GM18498 (cell line): ENCODE measurements around the gene MRPL16.
"Not testable (repeated sequence)": the region's sequence is repeated elsewhere in the genome, so short reads cannot be mapped to it uniquely, and the experiment has no call there.

Experiments used
- ATAC-seq: cut with Tn5 transposase; IDR thresholded peaks from one replicate; pipeline ENCODE4 v1.9.1; 2021; ENCODE audit warnings: mild to moderate bottlenecking, moderate library complexity; ENCODE audit not compliant: unreplicated experiment

The MRPL16 gene

DNA sequence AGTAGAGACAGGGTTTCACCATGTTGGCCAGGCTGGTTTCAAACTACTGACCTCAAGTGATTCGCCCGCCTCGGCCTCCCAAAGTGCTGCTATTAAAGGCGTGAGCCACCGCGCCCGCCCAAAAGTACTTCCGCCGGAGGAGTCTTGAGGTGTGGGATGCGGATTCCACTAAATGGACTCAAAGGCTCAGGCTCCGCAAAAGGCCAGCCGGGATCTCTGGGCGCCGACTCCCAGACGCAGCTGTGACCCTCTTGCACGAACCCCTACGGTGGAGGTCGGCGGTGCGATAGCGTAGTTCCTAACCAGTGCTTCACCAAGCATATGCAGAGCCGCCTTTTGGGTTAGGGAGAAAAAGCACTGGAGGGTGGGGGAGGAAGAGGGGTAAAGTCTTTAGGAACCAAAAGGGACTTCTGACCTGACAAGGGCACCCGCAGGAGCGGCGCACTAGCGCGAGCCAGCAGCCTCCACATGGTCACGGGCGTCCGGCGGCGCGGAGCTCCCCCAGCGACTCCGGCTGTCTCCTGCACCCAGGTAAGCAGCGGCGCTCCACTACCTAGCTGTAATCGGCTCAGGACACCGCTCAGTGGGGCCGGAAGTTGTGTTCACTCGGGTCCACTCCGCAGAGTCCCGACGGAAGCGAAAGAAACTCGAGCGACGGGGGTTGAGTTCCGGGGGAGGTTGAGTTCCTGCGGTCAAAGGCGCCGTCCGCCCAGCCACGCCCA lies at the start of gene MRPL16:
MRPL16 (minus strand) TSS at position 590 of the 722 bp plus-strand sequence; CDS start at position 470, 120 bp downstream.
- peak; percentile 99 for ATAC-seq

DNA sequence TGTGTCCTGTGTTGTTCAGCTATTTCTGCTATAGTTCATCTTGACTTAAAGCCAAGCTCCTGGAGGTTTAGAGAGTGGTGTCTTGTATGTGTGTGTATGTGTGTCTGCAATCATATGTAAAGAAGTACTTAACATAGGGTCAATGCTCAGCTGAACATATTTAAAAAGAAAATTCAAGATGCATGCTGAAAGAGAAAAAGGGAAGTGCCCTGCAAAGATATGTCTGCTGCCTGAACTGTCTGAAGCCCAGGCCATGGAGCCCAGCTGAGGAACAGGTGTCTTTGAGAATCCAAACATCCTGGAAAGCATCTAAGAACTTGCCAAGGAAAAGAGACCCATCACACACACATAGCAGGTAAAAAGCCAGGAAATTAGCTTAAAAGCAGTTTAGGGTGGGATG lies 49.1 kb upstream of the MRPL16 start:
- ATAC-seq = no peak

DNA sequence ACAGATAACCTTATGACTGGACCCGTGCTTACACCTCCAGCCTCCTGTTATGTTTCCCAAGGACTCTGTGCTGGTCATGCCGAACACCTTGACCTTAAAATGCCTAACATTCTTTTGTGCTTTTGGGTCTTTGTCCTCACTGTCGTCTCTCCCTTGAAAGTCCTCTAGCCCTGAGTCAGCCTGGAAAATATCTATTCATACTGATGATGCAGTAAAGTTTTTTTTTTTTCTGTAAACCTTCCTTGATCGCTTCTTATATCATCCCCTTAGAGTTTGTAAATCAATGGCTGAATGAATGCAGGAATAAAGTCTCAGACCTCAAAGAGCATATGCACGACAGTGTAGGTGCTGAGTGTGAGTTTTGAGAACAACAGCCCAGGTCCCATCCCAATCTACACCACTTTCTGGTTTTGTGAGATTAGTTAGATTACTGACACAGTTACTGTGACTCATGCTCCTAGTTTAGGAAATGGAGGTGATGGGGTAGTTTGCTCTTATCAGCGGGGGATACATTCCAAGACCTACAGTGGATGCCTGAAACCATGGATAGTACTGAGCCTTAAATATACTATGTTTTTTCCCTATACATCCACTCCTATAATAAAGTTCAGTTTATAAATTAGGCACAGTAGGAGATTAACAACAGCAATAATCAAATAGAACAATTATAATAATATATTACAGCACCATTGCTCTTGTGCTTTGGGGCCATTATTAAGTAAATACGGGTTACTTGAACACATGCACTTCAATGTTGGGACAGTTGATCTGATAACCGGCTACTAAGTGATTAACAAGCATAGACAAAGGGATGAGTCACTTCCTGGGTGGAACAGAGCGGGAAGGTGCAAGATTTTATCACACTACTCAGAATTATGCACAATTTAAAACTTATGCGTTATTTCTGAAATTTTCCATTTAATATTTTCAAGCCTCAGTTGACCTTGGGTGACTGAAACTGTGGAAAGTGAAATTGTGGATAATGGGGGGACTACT lies 47.2 kb upstream of the MRPL16 start:
- ATAC-seq = no peak

DNA sequence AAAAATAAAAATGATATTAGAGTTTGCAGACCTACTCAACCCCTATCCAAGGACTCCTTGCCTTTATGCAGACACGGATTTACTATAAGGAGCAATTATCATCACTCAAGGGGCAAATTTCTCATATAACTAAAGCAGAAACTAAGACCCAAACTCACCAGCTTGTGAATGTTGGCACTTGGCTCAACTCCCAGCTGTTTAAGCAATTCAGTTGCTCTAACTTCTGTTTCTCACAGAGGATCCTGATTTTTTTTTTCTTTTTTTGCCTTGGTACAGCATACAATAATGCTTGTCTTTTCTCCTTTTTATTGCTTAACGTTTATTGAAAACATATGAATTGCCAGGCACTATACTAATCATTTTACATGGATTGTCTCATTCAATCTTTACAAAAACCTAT lies 44.3 kb upstream of the MRPL16 start:
- no peak for ATAC-seq

DNA sequence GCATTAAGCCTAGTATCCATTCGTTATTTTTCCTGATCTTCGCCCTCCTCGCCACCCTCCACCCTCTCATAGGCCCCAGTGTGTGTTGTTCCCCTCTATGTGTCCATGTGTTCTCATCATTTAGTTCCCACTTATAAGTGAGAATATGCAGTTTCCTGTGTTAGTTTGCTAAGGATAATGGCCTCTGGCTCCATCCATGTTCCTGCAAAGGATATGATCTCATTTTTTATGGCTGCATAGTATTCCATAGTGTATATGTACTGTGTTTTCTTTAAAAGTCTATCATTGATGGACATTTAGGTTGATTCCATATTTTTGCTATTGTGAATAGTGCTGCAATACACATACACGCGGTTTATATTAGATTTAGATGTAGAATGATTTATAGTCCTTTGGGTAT lies 40.8 kb upstream of the MRPL16 start:
- ATAC-seq = not testable (repeated sequence)

DNA sequence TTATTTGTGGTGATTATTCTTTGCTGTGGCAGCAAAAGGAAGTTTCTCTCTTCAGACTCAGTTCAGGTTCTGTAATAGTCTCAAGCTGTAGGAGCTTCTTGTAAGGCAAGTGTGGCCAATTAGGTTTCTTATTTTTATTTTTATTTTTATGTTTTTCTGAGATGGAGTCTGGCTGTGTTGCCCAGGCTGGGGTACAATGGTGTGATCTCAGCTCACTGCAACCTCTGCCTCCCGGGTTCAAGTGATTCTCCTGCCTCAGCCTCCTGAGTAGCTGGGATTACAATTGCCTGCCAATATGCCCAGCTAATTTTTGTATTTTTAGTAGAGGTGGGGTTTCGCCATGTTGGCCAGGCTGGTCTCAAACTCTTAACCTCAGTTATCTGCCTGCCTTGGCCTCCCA lies 39.0 kb upstream of the MRPL16 start:
- not testable (repeated sequence) for ATAC-seq

DNA sequence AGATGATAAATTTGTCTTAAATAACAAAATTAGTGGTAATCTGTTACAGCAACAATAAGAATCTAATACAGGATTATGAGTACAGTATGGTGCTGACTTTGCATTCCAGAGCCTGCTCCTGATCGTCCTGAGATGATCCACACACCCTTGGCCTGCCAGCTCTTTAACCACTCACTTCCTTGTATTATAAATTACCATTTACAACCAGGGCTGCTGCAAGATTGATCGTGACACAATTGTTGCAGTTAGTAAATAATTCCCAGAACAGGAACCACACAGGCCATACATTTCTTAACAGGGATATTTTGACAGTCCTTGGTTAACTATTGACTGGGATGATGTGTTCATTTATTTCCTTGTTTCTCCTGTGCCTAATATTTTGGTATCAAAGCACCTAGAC lies 38.6 kb upstream of the MRPL16 start:
- no peak for ATAC-seq

DNA sequence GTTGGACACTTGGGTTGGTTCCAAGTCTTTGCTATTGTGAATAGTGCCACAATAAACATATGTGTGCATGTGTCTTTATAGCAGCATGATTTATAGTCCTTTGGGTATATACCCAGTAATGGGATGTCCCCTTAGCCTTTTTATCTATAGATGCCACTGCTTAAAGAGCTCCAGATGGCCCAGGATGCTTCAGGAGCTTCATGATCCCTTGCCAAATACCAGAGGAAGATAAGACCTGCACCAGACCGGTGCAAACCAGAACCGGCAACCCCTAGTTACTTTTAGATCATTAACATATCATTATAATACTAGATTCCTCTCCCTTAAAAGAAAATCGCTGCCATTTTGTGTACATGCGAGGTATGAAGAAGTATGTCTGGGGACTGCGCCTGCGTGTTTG lies 37.9 kb upstream of the MRPL16 start:
- not testable (repeated sequence) for ATAC-seq

DNA sequence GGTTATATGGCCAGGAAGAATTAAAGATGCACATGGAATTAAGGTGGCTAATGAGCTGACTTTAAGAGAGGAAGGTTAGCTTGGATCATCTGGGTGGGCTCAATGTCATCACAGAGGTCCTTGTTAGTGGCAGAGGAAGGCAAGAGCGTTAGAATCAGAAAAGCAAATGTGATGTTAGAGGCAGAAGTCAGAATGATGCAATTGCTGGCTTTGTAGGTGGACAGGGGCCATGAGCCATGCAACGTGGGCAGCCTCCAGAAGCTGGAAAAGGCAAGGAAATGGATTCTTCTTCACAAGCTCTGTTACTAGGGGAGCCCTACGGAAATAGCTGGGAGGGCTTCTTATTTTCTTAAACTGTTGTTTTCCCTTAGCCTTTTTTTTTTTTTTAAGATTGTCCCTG lies 37.0 kb upstream of the MRPL16 start:
- ATAC-seq = no peak

DNA sequence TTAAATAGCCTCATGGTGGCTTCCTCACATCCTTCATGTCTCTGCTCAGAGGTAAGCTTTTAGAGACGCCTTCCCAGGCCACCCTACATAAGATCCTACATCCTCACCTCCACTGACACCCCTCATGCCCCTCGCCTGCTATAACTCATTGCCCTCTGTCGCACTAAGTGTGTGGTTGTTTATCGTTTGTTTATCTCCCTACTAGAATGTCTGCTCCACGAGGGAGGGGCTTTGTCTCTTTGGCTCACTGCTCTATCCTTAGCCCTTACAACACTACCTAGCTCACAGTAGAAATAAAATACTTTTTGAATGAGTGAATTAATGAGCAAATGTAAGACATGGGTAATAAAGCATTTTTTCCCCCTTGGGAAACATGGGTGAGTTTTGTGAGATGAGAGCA lies 36.0 kb upstream of the MRPL16 start:
- no peak for ATAC-seq

DNA sequence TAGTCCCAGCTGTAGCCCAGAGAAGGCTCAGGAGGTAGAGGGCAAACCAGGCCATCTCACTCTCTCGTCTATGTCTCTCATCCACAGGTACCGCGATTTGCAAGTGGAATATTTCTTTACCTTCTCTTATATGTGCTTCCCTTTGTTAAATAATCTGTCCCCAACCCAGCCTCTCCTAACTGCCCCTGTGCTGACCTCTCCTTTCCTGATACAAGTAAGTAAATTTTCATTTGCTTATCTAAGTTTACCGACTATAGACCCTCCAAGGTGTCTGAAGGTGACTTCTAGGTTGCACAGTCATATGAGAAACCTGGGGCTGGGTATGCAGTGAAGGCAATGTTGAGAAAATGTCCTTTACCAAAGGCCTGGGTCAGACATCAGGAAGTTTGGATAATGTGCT lies 34.8 kb upstream of the MRPL16 start, which contains the start of gene CBLIF:
CBLIF (minus strand) TSS at position 101 of the 400 bp plus-strand sequence; CDS start at position 55, 46 bp downstream.
- ATAC-seq = no peak

DNA sequence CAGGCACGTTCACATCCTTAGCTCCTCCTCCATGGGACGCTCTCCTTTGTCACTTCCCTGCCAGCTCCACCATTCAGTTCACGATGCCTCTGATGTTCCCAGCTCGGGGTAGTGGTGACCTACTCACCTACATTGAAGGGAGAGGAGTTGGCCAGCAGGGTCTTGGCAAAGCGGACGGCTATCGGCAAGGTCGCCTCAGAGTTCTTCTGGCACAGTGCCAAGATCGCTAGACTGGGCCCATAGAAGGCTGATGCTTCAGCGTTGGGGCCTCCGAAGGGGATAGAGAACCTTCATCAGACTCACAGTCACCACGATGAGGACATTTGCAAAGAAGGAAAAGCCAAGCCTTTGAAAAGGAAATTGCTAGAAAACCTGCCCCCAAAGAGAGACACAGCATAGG lies 31.7 kb upstream of the MRPL16 start:
- ATAC-seq = no peak

DNA sequence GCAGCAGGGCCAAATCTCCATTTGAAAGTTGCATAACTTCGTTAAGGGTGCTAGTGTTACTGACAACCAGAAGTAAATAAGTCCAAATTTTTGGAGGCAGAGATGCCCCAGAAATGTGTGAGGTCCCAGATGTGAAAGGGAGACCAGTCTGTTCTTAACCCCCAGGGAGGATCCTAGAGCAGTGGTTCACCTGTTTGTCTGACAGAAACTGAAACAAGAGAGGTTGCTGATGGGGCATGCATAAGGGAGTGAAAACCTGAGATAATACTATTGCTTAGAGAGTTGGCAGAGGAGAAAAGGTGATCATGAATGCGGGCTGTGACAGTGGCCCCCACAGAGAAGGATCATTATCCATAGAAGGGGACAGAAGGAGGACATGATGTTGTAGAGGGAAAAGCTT lies 30.9 kb upstream of the MRPL16 start:
- ATAC-seq = peak; percentile 64

DNA sequence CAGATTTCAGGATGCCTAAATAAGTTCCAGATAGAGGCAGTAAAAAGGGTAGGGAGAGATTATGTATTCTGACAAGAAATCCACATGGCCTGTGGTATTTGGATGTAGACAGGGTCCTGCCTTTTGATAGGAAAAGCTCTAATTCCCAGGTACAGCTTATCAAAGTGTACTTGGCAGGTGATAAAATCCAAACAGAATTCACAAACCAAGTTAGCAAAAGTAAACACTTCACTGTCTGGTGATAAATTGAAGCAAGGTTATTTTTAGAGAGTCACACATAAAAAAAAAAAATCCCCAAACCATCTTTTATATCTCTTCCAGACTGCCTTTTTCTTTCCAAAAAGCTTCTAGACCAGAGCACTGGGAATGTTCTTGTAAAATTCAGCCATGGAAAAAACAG lies 29.0 kb upstream of the MRPL16 start:
- no peak for ATAC-seq

DNA sequence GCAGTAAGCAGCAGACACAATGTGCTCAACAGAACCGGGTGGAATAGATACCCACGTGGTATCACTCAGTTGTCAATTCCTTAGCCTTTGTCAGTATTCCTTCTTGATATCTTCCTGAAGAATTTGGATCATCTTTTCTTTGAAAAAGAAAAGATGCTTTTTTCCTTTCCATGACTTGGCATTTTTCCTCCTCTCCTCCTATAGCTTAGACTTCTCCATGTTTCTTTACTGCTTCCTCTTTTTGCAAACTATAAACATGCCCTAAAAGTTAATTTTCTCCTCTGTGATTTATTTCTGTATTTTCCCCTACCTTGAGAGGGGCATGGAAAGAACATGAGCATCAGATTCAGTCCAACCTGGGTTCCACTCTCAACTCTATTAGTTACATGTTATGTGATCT lies 23.0 kb upstream of the MRPL16 start:
- no peak for ATAC-seq

DNA sequence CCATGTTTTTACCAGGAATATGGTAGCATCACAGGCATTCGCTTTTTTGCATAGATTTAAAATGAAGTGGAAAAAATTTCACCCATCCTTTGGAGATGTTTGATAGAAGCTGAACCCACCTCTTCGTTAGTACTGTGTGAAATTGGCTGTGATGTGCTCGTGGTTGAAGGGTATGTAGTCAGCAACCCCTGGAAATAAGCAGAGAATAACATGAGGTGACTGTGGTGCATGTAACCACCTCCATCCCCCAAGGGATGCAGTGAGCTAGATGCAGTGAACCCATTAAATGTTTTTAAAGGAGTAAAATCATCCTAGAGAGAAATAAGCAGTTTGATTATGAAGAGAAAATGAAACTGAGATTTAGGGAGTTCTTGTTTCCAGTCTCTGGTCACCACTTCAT lies 18.8 kb upstream of the MRPL16 start:
- no peak for ATAC-seq

DNA sequence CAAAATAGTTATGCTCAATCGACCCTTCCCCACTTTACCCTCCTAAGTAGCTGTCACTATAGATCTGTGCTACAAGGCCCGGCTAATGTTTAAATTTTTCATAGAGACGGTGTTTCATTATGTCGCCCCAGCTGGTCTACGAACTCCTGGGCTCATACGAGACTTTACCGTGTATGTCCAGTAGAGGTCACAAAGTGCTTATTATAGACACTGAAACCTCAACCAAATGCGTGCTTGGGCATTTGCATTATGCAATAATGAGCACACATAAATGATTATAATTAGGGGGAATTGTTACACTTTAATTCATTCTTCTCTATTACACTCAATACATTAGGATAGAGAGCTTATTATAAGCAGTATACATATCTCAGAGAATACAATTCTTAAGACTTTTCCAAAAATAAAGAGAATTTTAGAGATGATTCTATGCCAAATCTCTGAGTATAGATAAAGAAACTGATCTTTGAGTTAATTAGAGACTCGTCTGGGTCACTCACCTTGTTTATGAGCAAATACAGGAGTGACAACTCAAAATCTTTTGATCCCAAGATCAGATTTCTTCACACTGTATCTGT lies 12.5 kb upstream of the MRPL16 start:
- ATAC-seq = peak; percentile 88

DNA sequence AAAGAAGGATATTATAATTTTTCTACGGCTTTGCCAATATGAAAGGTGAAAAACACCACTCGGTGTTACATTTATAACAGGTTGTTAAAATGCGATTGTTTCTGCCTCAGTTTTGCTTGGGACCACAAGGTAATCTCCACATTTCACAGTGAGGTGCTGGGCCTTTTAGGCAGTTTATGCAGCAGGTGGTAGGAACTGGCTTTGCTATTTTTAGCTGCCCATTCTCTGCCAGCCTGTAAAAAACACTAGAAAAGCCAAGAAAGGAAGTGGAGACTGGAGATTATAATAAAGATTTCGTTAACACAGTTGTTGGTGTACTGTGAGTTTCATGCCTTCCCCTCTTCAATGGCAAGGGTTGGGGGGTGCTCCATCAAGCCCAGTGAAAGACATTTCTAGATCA lies 8.0 kb upstream of the MRPL16 start:
- peak; percentile 46 for ATAC-seq

DNA sequence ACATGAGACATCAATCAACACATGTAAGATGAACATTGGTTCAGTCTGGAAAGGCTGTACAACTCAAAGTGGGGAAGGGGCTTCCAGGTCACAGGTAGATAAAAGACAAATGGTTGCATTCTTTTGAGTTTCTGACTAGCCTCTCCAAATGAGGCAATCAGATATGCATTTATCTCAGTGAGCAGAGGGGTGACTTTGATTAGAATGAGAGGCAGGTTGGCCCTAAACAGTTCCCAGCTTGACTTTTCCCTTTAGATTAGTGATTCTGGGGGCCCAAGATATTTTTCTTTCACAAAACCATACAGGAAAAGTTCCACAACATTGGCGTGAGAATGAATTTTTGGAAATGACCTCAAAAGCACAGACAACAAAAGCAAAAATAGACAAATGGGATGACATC lies 5.9 kb upstream of the MRPL16 start:
- not testable (repeated sequence) for ATAC-seq

DNA sequence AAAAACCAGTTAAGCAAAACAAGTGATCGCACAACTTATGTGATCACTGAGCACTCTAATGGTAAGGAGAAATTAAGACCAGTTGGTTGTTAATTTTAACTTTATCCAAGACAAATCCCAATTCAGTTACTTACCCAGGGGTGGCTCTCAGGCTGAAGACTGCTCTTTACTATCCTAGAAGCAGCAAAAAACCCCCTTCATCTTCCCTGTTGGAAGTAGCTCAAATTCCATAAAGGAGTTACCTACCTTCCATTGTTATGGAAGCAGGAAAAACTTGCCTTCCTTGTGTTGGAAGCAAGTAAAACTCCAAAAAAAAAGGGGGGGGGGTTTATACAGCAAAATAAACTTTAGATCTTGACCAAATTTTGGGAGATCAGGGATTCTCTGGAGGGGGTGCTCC lies 5.2 kb upstream of the MRPL16 start:
- ATAC-seq = no peak

DNA sequence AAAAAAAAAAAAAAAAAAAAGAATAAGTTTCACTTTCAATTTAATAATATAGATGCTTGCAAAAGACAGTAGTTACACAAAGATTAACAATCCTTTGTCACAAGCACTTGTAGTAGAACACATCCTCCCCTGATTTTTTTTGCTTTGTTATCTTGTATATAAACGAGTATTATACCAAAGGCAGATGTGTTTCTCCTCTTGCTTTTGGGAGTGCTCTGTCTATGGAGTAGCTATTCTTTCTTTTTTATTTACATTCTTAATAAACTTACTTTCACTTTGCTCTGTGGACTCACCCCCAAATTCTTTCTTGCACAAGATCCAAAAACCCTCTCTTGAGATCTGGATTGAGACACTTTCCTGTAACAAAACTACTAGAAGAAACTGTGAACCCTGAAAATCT lies 3.4 kb upstream of the MRPL16 start:
- ATAC-seq = no peak
